Measurements from ENCODE around the gene AMPD1.

The AMPD1 gene

DNA sequence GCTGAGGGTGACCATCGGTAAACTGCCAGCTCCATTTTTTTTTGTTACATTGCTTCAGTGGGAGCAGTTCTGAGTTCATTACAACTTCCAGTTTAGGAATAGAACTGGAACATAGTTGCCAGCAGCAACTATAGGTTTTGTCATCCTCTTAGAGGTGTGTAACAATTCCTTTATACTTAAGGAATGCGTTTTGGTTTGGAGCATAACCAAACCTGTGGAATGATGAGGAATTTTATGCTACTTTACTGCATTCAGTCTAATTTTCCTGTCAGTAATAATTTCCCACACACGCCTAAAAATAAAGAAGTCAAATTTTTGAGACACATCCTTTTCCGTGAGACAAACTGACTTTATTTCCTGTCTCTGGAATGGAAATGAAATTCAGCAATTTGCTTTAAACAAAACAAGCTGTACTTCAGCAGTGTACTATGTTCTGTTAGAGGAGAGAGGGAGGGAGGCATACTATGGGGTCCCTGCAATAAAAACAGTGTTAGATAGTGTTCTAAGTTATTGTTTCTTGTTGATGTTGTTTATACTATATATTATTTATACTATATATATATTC lies 4.8 kb upstream of the AMPD1 start:
- DNase-seq (ENCODE audit: low read depth, low spot score) = no peak

DNA sequence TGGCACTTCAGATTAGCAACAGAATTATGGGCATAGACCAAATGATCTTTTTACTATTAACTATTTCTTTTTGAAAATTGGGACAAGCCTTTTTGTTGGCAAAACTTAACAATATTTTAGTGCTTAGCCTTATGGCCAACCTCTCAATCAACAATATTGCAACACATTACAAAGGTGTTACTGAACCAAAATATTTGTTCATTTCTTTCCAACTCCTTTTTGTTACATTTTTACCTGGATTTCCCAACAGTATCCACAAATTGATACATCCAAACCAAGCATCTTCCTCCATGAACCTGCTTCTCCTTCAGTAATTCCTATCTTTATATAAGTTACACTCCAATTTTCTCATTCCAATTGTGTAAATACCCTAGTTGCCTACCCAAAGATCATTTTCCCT lies 1.5 kb upstream of the AMPD1 start:
- no peak for DNase-seq (ENCODE audit: low read depth, low spot score)

DNA sequence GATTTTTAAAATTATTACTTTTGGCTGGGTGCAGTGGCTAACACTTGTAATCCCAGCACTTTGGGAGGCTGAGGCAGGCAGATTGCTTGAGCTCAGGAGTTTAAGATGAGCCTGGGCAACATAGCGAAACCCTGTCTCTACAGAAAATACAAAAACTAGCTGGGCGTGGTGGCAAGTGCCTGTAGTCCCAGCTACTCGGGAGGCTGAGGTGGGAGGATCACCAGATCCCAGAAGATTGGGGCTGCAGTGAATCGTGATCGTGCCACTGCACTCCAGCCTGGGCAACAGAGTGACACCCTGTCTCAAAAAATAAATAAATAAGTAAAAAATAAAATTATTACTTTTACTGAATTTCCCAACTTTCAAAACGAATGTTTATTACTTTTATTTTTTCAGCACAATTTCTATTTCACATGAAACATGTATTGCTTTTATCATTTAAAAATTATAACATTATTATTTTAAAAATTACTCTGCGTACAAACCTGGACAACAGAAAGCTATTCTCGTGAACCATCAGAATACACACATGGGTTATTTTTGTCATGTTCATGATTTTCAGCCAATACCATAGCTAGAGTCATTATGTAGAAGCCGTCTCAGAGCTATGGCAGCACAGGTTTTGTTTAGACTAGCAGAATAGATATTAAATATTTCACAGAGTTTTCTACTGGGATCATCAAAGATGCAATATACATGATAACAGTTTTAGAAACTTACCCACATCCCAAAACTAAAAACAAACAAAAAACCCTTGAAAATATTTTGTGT lies 621 bp downstream of the AMPD1 start:
- no peak for DNase-seq (ENCODE audit: low read depth, low spot score)

DNA sequence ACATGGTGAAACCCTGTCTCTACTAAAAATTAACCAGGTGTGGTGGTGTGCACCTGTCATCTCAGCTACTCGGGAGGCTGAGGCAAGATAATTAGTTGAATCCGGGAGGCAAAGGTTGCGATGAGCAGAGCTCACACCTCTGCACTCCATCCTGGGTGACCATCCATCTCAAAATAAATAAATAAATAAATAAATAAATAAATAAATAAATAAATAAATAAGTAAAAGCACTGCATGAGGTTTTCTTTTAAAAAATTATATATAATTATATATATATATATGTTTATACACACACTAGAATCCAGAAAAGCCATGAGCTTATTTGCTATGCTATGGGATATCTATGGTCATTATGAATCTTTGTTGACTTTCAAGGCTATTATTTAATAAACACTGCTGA lies 2.4 kb downstream of the AMPD1 start:
- DNase-seq (ENCODE audit: low read depth, low spot score) = no peak

DNA sequence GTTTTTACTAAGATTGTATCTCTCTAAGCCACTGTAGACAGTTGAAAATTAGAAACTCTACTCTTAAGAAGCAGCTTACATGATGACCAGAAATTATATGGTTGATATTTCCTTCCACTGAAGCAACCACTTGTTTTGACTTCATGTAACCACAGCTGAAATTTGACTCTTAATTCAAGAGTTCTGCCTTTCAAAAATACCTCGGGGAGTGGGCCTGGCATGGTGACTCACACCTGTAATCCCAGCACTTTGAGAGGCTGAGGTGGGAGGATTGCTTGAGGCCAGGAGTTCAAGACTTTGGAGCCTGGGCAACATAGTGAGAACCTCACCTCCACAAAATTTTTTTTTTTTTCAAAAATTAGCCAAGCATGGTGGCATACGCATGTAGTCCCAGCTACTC lies 4.3 kb downstream of the AMPD1 start:
- DNase-seq (ENCODE audit: low read depth, low spot score) = no peak

DNA sequence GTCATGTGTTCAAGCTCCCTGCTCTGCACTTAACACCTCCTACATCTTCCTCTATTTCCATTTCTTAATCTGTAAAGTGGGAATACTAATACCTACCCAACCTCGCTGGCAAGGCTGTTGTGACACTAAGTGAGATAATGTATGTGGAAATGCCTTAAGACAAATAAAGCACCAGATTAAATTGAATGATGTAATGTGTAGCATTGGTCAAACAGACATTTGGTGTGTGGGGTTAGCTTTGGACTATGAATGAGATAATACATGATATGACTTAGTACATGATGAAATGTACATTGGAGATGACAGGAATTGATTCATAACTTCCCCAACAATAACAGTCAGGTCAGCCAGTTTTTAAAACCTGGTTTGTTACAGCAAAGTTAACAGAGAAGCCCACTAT lies 5.2 kb downstream of the AMPD1 start:
- no peak for DNase-seq (ENCODE audit: low read depth, low spot score)

DNA sequence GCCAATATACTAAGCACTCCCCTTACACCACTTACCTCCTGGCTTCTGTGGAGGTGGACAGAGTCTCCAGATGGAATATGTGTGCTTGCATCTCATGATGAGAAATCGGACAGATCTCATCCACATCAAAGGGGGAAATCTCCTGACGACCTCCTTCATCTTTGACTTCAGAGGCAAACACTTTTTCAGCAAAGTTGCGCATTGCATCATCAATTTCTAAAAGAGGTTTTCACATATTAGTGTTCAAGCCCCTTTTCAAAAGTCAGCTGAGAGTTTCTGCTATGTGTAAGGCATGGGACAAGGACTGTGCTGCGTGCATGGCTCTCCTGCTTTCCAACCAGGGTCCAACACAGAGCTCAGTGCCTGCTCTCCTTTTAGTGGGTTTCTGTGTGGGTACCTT lies 6.8 kb downstream of the AMPD1 start:
- DNase-seq (ENCODE audit: low read depth, low spot score) = no peak

DNA sequence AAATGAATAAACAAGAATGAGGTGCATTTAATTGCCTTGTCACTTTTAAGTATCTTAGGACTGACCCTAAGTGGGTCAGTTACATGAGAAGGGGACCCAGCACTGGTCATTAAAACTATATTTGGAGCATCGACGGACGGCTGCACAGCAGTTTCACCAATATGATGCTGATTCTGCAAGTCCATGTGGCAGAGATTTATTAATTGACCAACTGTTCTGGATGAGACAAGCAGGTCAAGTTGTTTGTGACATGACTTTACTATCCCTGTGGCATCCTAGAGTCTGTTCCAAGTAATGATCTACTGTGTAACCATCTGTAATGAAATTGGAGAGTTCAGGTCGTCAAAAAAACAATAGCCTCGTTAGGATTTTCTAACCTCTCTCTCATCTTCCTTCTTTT lies 9.5 kb downstream of the AMPD1 start:
- no peak for DNase-seq (ENCODE audit: low read depth, low spot score)

DNA sequence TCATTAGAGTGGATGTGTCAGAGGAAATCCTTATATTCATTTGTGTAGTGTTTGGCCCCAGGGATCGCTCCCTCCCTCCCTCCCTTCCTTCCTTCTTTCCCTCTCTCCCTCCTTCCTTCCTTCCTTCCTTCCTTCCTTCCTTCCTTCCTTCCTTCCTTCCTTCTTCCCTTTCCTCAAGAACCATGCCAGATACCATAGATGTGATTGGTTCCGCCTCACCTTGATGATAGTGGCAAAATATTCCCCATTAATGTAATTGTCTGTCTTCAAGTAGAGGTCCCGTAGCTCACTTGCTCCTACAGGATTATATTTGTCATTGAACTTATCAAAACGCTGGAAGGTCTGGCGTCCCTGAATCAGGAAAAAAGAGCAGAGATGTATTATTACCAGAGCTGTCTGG lies 17.7 kb downstream of the AMPD1 start:
- no peak for DNase-seq (ENCODE audit: low read depth, low spot score)

DNA sequence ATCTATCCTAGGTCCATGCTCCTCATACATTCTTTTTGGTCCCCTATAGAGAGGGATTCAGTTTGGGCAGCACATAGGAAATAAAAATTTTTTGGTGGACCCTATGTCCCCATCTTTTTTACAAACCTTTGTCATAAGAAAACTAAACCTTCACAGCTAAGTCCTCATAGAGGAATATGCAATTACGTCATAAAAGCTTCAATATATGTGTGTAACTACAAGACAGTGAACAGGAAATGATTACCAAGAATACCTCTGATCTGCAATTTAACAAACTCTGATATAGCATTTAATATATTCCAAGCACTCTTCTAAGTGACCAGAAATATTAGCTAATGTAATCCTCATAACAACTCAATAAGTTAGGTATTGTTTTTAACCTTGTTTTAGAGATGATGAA lies 19.2 kb downstream of the AMPD1 start:
- DNase-seq (ENCODE audit: low read depth, low spot score) = no peak

DNA sequence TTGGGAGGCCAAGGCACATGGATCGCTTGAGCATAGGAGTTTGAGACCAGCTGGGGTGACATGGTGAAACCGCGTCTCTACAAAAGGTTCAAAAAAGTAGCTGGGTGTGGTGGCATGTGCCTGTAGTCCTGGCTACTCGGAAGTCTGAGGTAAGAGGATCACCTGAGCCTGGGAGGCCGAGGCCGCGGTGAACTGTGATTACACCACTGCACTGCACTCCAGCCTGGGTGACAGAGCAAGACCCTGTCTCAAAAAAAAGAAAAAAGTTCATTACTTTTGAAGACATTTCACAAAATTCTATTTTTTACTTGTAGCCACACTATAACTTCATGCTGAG lies 23.4 kb downstream of the AMPD1 start:
- no peak for DNase-seq (ENCODE audit: low read depth, low spot score)

DNA sequence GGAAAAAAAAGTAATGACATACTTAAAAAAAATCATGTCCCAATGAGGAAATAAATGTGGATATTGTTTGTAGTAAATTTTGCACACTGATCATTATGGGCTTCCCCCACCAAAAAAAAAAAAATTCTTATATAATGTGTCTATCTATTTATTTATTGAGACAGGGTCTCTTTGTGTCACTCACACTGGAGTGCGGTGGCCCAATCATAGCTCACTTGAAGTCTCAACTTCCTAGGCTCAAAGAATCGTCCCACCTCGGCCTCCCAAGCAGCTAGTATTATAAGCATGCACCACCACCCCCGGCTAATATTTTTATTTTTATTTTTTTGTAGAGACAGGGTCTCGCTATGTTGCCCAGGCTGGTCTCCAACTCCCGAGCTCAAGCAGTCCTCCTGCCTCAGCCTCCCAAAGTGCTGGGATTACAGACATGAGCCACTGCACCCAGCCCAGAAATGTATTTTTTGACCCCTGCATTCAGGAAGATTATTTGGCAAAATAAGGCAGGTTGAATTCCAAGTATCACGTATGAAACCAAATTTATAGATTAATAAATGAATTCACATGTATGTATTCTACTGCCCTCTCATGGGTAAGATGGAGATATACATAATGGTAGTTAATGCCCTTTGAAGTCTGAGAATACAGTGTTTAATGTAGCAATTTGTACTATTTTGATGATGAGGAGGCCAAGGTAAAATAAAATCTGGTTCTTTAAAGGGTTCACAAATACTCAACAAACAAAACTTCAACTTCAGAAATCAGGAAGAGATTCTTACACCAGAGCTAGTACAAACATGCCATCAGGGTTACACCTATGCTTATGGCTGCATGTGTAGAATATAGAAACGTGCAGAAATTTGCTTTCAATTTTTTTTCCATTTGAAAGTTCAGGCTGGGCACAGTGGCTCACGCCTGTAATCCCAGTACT lies 24.1 kb downstream of the AMPD1 start:
- no peak for DNase-seq (ENCODE audit: low read depth, low spot score)

DNA sequence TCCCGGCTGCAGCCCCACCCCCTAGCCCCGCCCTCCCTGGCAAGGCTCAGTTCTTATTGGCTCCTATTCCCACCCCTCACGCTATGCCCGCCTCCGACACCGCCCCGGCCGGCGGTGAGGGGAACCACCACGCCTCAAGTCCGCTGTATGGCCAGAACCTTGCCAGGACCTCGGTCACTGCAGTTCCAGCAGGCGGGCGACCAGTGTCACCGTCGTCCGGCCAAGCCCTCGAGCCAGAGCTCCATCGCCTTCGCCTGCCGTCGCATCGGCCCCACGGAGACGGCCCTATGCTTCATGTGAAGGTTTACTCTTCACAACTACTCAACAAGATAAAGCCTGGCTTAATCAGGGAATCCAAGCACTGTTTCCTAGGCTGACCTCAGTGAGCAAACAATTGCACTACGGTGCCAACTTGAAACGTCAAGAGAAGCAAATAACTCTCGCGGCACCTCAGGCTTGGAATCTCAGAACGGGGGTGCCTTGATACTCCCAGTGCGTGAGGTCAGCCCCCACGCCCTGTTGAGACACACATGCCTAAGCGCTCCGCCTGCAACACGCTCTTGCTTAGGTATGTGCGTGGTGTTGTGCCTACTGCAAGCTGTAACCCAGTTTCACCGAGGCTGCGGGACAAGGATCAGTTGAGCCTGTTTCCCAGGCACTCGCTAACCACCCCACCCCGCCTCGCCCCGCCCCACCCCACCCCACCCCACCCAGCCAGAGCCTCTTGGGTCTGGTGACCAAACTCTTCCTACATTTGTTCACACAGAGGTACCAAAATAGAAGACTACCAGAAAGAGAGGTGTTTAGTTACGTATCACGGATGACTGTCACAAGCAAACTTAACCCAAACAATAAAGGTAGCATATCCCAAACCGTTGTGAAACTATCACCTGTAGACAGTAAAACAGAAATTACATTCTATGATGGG lies 25.0 kb downstream of the AMPD1 start:
- DNase-seq (ENCODE audit: low read depth, low spot score) = peak; percentile 83

DNA sequence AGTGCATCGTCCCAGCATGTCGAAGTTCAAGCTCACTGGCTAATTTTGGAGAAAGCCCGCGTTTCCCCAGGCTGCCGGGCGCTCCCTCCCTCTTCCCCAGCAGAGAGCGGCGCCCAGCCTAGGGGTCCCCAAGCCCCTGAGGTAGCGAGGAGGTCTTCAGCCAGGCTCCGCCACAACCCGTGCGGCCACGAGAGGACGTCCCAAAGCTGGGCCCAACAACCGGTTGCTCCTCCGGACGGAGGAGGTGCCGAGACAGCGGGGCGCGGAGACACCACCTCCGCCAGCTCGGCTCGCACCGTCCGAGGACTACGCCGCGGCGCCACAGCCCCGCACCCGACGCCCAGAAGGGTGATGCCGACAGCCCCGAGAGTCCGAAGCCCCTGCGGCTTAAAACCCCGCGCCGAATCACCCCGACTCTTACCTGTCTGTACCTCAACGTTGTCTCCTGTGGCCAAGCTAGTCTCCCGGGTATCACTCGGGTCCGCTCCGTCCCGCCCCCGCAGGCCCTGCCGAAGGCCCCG lies 25.7 kb downstream of the AMPD1 start, which contains the start of gene DENND2C:
Gene DENND2C (minus strand): TSS at position 488 of the 521 bp plus-strand sequence. CDS start 44,065 bp downstream, outside the sequence.
- no peak for DNase-seq (ENCODE audit: low read depth, low spot score)

DNA sequence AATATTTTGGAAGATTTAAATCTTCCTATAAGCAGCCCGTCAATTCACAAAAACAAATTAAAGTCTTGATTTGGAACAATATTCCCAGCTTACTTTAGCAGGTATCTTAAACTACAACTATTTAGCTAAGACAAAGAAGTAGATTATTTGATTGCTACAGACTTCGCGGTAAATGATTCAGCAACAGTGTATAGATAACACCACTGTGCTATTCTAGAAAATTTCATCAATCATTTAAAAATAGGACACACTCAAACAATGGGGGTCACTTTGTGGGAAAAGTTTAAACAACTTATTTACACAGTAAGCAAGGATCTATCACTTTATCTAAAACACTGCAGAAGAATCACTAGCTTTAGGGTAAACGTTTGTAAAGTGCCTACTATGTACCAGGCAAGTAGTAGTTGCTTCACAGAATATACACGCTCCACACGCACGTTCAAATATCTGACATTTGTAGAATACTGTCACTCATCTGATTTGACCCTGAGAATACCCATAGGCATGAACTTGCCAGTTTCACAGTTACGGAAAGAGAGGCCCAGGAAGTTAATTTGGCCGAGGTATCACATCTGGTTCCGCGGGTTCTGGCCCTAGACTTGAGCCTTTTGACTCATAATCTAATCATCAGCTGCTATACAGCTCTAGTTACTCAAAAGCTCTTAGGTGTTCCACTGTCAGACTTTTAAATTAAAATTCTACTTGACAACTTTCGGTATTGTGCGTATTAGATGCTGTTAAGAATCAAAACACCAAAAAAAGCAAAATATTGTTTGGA lies 26.4 kb downstream of the AMPD1 start:
- no peak for DNase-seq (ENCODE audit: low read depth, low spot score)

DNA sequence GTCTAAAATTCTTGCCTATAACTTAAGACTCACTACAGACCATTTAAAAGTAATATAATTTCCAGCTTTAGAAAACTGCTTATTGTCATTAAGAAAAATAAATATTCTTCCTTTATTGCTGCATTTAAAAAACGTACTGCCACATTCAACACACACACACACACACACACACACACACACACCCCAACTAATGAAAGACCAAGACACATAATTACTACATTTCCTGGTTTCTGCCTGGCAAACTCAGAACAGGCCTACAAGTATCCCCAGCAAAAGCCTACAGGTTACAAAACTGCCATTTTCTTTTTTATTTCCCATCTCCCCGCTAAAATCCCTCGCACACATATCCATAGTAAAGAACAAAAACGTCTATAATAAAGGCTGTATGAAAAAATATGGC lies 27.0 kb downstream of the AMPD1 start:
- DNase-seq (ENCODE audit: low read depth, low spot score) = no peak

DNA sequence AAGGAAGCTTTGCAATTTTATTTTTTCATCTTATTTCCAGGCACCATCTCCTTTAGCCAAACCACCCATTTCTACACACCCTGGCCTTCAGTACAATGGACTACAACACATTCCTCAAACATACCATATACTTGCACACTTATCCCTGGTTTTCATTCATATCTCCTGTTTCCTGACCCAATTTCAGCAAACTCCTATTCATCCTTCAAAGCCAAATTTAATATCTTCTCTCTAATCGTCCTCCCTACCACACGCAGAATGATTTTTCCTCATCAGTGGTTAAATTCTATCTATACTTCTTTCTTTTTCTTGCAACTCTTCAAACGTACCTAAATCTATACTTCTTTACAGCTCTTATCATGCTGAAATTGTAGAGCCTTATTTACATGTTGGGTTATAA lies 28.4 kb downstream of the AMPD1 start:
- no peak for DNase-seq (ENCODE audit: low read depth, low spot score)

DNA sequence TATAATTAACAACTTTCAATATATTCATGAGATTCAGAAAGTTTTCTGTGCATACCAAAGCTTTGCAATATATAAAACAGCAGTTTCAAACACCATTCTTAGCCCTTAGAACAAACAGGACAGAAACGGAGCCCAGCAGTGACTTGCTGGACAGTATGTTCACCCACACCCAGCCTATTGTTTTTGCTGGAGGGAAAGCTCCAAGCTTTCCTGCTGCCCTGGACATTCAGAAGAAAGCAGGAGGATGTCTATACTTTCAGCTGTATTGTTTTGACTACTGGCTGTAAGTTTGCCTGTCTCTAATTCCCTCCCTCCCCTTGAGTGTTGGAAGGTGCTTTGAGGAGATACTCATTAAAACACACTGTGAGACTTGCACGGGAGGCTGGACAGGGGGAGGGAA lies 35.1 kb downstream of the AMPD1 start:
- no peak for DNase-seq (ENCODE audit: low read depth, low spot score)

DNA sequence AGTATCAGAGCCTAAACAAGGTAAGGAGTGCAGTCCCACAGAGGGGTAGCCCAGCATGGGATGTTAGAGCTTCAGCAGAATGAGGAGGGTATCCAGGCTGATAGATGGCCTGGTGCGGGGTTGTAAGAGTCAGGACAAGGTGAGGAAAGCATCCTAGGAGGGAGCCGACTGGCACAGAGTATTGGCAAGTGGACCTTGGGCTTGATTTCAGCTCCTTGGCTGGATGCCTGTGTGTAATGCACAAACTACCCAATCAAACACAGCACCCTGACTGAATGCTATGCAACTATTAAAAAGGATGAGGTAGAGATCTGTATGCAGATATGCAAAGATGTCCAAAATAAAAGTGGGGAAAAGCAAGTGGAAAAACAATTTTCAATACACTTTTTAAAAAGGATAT lies 43.5 kb downstream of the AMPD1 start:
- DNase-seq (ENCODE audit: low read depth, low spot score) = no peak

DNA sequence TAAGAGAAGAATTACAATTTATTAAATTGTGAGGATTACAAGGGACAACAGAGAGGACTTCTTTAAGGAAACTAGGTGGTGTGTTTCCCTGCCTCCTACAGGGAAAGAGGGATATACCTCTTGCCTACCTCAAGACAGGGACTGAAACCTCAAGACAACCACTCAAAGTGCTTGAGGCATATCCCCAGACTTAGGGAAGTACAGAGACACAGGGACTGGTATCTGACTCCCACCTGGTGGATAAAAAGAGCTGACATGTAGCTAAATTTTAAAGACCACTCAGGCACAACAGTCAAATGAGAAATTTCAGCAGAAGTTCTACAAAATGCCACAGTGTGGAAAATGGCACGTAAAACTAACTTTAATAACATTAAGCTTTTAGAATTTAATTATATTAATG lies 46.8 kb downstream of the AMPD1 start:
- no peak for DNase-seq (ENCODE audit: low read depth, low spot score)

DNA sequence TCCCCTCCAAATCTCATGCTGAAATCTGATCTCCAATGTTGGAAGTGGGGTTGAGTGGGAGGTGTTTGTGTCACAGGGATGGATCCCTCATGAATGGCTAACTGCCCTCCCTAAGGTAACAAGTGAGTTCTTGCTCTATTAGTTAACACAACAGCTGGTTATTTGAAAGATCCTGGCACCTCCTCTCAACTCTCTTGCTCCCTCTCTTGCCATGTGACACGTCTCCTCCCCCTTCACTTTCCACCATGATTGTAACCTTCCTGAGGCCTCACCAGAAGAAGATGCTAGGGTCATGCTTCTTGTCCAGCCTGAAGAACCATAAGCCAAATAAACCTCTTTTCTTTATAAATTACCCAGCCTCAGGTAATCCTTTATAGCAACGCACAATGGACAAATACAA lies 54.0 kb downstream of the AMPD1 start:
- DNase-seq (ENCODE audit: low read depth, low spot score) = no peak

All from activated naive CD8-positive, alpha-beta T cell treated with anti-CD3 and anti-CD28 coated beads, Interleukin-2, amount 50 U/mL, for 16 hours (primary cell).